Epithelial cell of esophagus (primary cell): Measurements from ENCODE around the gene PGC.
A peak's percentile ranks its signal among the peaks of the same experiment; 100 is the strongest.

Source experiments
- DNase-seq: peaks from one replicate; pipeline ENCODE4 v3.0.0; 2010; ENCODE audit warnings: low read depth
- H3K4me3 ChIP-seq: 2 replicates; pipeline ENCODE4 v1.5.1; 2011; ENCODE audit warnings: mild to moderate bottlenecking, low read length, control low read depth
- CTCF ChIP-seq: IDR thresholded peaks from 2 replicates; pipeline ENCODE4 v1.5.1; 2011; ENCODE audit warnings: low read depth, mild to moderate bottlenecking, low read length, control low read depth, inconsistent platforms; ENCODE audit not compliant: insufficient read depth; ENCODE audit errors: missing control alignments

PGC gene

GRCh38 chr6:41722969-41723529 lies 24.1 kb downstream of the PGC start:
- TF ChIP-seq CTCF: no peak
- H3K4me3 ChIP-seq: no peak overlapping the region
- DNase-seq: no peak

GRCh38 chr6:41721414-41721813 lies 25.8 kb downstream of the PGC start:
- H3K4me3 ChIP-seq: no peak overlapping the region
- TF ChIP-seq CTCF: no peak
- no peak for DNase-seq

GRCh38 chr6:41720783-41721182 lies 26.4 kb downstream of the PGC start:
- no peak overlapping the region for H3K4me3 ChIP-seq
- TF ChIP-seq CTCF: no peak
- no peak for DNase-seq

- no peak for TF ChIP-seq CTCF
- DNase-seq: no peak
- no peak overlapping the region for H3K4me3 ChIP-seq
Observed at GRCh38 chr6:41720262-41720620, 27.0 kb downstream of the PGC start.

- no peak for TF ChIP-seq CTCF
- no peak overlapping the region for H3K4me3 ChIP-seq
- DNase-seq: no peak
Observed at GRCh38 chr6:41719436-41720261, 27.5 kb downstream of the PGC start.

GRCh38 chr6:41718828-41719227 lies 28.4 kb downstream of the PGC start:
- TF ChIP-seq CTCF: no peak
- peak; percentile 47 for DNase-seq
- no peak overlapping the region for H3K4me3 ChIP-seq

GRCh38 chr6:41717392-41717736 lies 29.8 kb downstream of the PGC start:
- H3K4me3 ChIP-seq: no peak overlapping the region
- no peak for DNase-seq
- TF ChIP-seq CTCF: no peak
